MM.1S (cell line): Measurements from ENCODE around the gene RRAGC.

Experiments used
- DNase-seq: peaks from one replicate; pipeline ENCODE4 v3.0.0-alpha.2; 2015
- H2AFZ ChIP-seq: fragments of 300-600 bp; sonication (generic); 2 replicates; pipeline ENCODE4 v1.6.0; 2016; ENCODE audit warnings: antibody characterized with exemption, low read length
- H3F3A ChIP-seq: fragments of 300-600 bp; sonication (generic); 2 replicates; pipeline ENCODE4 v1.6.1; 2016; ENCODE audit warnings: mild to moderate bottlenecking, antibody characterized with exemption, low read length, moderate library complexity, mixed read lengths; ENCODE audit not compliant: insufficient read depth
- H3K27ac ChIP-seq: fragments of 300-600 bp; sonication (generic); 2 replicates; pipeline ENCODE4 v1.5.1; 2016; ENCODE audit warnings: mild to moderate bottlenecking, low read length
- H3K27me3 ChIP-seq: fragments of 300-600 bp; sonication (generic); replicated peaks from 2 replicates; pipeline ENCODE4 v1.6.0; 2016; ENCODE audit warnings: low read length; ENCODE audit not compliant: insufficient read depth
- H3K36me3 ChIP-seq: fragments of 300-600 bp; sonication (generic); replicated peaks from 2 replicates; pipeline ENCODE4 v1.6.1; 2016; ENCODE audit warnings: mild to moderate bottlenecking, low read length, mixed read lengths; ENCODE audit not compliant: insufficient read depth
- H3K4me1 ChIP-seq: fragments of 300-600 bp; sonication (generic); 2 replicates; pipeline ENCODE4 v1.6.1; 2016; ENCODE audit warnings: low read length, mixed read lengths
- H3K4me2 ChIP-seq: fragments of 300-600 bp; sonication (generic); 2 replicates; pipeline ENCODE4 v1.6.0; 2016; ENCODE audit warnings: low read depth, low read length
- H3K4me3 ChIP-seq: fragments of 300-600 bp; sonication (generic); 2 replicates; pipeline ENCODE4 v1.5.1; 2016; ENCODE audit warnings: low read length, mixed read lengths
- H3K79me2 ChIP-seq: fragments of 300-600 bp; sonication (generic); 2 replicates; pipeline ENCODE4 v1.6.1; 2016; ENCODE audit warnings: mixed run types, low read length, mixed read lengths
- H3K9ac ChIP-seq: fragments of 300-600 bp; sonication (generic); 2 replicates; pipeline ENCODE4 v1.6.1; 2016; ENCODE audit warnings: low read length, mixed read lengths
- H3K9me2 ChIP-seq: fragments of 300-600 bp; sonication (generic); replicated peaks from 2 replicates; pipeline ENCODE4 v1.6.1; 2016; ENCODE audit warnings: mild to moderate bottlenecking, low read length, mixed read lengths; ENCODE audit not compliant: insufficient read depth
- H3K9me3 ChIP-seq: fragments of 300-600 bp; sonication (generic); replicated peaks from 2 replicates; pipeline ENCODE4 v1.6.1; 2016; ENCODE audit warnings: mild to moderate bottlenecking, low read length, mixed read lengths; ENCODE audit not compliant: insufficient read depth
- H4K20me1 ChIP-seq: fragments of 300-600 bp; sonication (generic); 2 replicates; pipeline ENCODE4 v1.6.1; 2016; ENCODE audit warnings: mild to moderate bottlenecking, low read length, moderate library complexity, mixed read lengths; ENCODE audit not compliant: insufficient read depth
- CTCF ChIP-seq: fragments of 300-600 bp; sonication (generic); IDR thresholded peaks from 2 replicates; pipeline ENCODE4 v1.5.1; 2016; ENCODE audit warnings: antibody characterized with exemption, low read length, mixed read lengths
- EZH2 ChIP-seq: fragments of 300-600 bp; sonication (generic); optimal IDR thresholded peaks from 2 replicates; pipeline ENCODE3; 2017; ENCODE audit warnings: low read depth, mild to moderate bottlenecking, antibody characterized with exemption, low read length, mixed read lengths
- EZH2phosphoT487 ChIP-seq: fragments of 300-600 bp; sonication (generic); IDR thresholded peaks from 2 replicates; pipeline ENCODE4 v1.6.1; 2018; ENCODE audit warnings: antibody characterized with exemption, low read length

The RRAGC gene

GRCh38 chr1:38888423-38889333 lies 29.1 kb upstream of the RRAGC start:
- Histone ChIP-seq H3K4me2 (no peak overlapping the region), H3K9me3 (no peaks in the 10 kb centered on the region), H3K4me1 (no peaks in the 10 kb centered on the region), H3K36me3 (no peaks in the 10 kb centered on the region), H3K9ac (no peak overlapping the region), H3K4me3 (no peak overlapping the region), H3F3A (no peaks in the 10 kb centered on the region), H3K27me3 (no peaks in the 10 kb centered on the region), H3K27ac (no peak overlapping the region), H3K9me2 (no peaks in the 10 kb centered on the region), H3K79me2 (no peaks in the 10 kb centered on the region), H4K20me1 (no peaks in the 10 kb centered on the region), H2AFZ (no peak overlapping the region)
- TF ChIP-seq EZH2phosphoT487 (no peak), EZH2 (no peak), CTCF (no peak)
- no peak for DNase-seq

- no peak overlapping the region for H3K4me2 ChIP-seq
Observed at GRCh38 chr1:38885092-38885491, 25.5 kb upstream of the RRAGC start.

DNA sequence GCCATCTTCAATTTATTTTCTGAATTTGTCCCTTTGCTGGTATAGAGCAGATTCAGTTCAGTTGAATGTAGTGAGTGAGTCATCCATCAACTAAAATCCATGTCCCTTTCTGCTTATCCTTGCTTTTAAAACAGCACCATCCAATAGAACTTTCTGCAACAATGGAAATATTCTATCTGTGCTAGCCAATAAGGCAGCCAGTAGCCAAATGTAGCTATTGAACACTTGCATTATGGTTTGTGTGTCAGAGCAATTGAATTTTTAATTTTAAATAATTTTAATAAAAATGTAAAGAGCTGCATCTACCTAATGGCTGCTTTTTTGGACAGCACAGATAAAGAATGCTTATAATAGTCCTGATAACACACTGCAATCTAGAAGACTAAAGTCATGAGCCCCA lies 21.9 kb upstream of the RRAGC start, which contains the start of gene GJA9:
TSS of gene GJA9 (minus strand) at position 101 of the 400 bp plus-strand sequence. CDS start 5,489 bp downstream, outside the sequence.
- Histone ChIP-seq H3K4me1 (no peaks in the 10 kb centered on the region), H3K4me3 (no peak within 1 kb of the TSS), H3K27ac (no peak within 1 kb of the TSS), H3K27me3 (no peaks in the 10 kb centered on the region), H3K36me3 (no peaks in the 10 kb centered on the region), H4K20me1 (no peaks in the 10 kb centered on the region), H3F3A (no peaks in the 10 kb centered on the region), H3K9me3 (no peaks in the 10 kb centered on the region), H3K9me2 (no peaks in the 10 kb centered on the region), H3K9ac (no peak within 1 kb of the TSS), H3K4me2 (no peak within 1 kb of the TSS), H2AFZ (no peak within 1 kb of the TSS), H3K79me2 (no peaks in the 10 kb centered on the region)
- TF ChIP-seq EZH2phosphoT487 (no peak), CTCF (no peak), EZH2 (no peak)
- no peak for DNase-seq

More at GRCh38 chr1:38885092-38885491, 25.5 kb upstream of the RRAGC start:
- H3K27me3 ChIP-seq: no peaks in the 10 kb centered on the region
- H3K4me3 ChIP-seq: no peak overlapping the region
- H3K4me1 ChIP-seq: no peaks in the 10 kb centered on the region
- H3K79me2 ChIP-seq: no peaks in the 10 kb centered on the region
- DNase-seq: no peak
- H3K9me3 ChIP-seq: no peaks in the 10 kb centered on the region
- no peak overlapping the region for H3K9ac ChIP-seq
- no peak overlapping the region for H2AFZ ChIP-seq
- no peak overlapping the region for H3K27ac ChIP-seq
- no peaks in the 10 kb centered on the region for H3K9me2 ChIP-seq
- TF ChIP-seq EZH2 (no peak), CTCF (no peak), EZH2phosphoT487 (no peak)
- no peaks in the 10 kb centered on the region for H3F3A ChIP-seq
- no peaks in the 10 kb centered on the region for H3K36me3 ChIP-seq
- H4K20me1 ChIP-seq: no peaks in the 10 kb centered on the region
